SK-N-SH treated with all-trans-retinoic acid at 6 μM for 48 hours (cell line): Measurements from ENCODE around the gene KIFC3.

Experiments used
- ARNTL ChIP-seq: fragments of 450-650 bp; formaldehyde crosslinking; IDR thresholded peaks from 2 replicates; pipeline ENCODE4 v1.5.0; 2020; ENCODE audit warnings: low read depth, mild to moderate bottlenecking, moderate library complexity, borderline replicate concordance
- CREB5 ChIP-seq: fragments of 250-450 bp; sonication (Bioruptor Pico); IDR thresholded peaks from 2 replicates; pipeline ENCODE4 v1.5.1; 2020; ENCODE audit warnings: low read depth, mild to moderate bottlenecking, moderate library complexity
- CSDC2 ChIP-seq: fragments of 250-450 bp; sonication (Bioruptor Pico); IDR thresholded peaks from 2 replicates; pipeline ENCODE4 v1.5.0; 2020; ENCODE audit warnings: mild to moderate bottlenecking, moderate library complexity
- TCF4 ChIP-seq: fragments of 250-450 bp; sonication (Bioruptor Pico); IDR thresholded peaks from 2 replicates; pipeline ENCODE4 v1.8.0; 2021; ENCODE audit warnings: mild to moderate bottlenecking, moderate library complexity, borderline replicate concordance
- TOX ChIP-seq: fragments of 250-450 bp; sonication (Bioruptor Pico); IDR thresholded peaks from 2 replicates; pipeline ENCODE4 v1.8.0; 2021; ENCODE audit warnings: mild to moderate bottlenecking, moderate library complexity, borderline replicate concordance
- ZFP30 ChIP-seq: fragments of 450-650 bp; formaldehyde crosslinking; IDR thresholded peaks from 2 replicates; pipeline ENCODE4 v1.5.0; 2022; ENCODE audit warnings: mild to moderate bottlenecking, moderate library complexity
- ZNF565 ChIP-seq: fragments of 450-650 bp; formaldehyde crosslinking; conservative IDR thresholded peaks from 2 replicates; pipeline ENCODE4 v1.5.0; 2020; ENCODE audit warnings: low read depth, mild to moderate bottlenecking, moderate library complexity
- ZNF8 ChIP-seq: fragments of 450-650 bp; formaldehyde crosslinking; IDR thresholded peaks from 2 replicates; pipeline ENCODE4 v1.5.0; 2020; ENCODE audit warnings: mild to moderate bottlenecking, moderate library complexity
- TF ChIP-seq, protein P1 (sequence below): fragments of 250-450 bp; sonication (Bioruptor Pico); IDR thresholded peaks from 2 replicates; pipeline ENCODE4 v1.5.1; 2021; ENCODE audit warnings: mild to moderate bottlenecking, moderate library complexity

DNA sequence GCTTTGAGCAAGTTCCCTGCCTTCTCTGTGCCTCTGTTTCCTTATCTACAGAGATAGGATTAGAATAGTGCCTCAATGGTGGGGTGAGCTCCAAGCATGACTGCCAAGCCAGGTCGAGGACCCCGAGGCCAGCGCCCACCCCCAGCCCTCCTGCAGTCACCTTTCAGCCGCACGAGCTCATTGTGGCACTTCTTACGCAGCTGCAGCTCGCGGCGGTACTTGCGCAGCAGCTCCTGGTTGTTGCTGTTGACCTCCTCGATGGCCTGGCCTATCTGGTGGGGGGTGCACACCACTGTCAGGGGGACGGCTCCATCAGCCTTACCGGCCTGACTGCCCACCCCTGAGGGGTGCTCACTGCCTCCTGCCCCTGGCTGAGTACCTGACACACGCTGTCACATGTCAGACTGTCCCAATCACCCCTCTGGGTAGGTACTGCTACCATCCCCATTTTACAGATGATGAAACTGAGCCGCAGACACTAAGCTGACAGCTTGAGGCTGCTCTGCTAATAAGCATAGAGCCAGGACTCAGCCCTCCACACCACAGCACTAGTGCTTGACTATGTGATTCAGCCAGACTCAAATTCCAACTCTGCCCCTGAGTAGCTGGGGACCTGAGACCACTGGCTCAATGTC lies 35.5 kb downstream of the KIFC3 start:
- TF ChIP-seq ZFP30 (CRISPR knock-in tag) (no peak), CSDC2 (no peak), ZNF8 (no peak), CREB5 (CRISPR knock-in tag) (no peak), TCF4 (CRISPR knock-in tag) (no peak), ZNF565 (CRISPR knock-in tag) (no peak), ARNTL (CRISPR knock-in tag) (no peak), TOX (no peak)
- TF ChIP-seq, protein P1, sequence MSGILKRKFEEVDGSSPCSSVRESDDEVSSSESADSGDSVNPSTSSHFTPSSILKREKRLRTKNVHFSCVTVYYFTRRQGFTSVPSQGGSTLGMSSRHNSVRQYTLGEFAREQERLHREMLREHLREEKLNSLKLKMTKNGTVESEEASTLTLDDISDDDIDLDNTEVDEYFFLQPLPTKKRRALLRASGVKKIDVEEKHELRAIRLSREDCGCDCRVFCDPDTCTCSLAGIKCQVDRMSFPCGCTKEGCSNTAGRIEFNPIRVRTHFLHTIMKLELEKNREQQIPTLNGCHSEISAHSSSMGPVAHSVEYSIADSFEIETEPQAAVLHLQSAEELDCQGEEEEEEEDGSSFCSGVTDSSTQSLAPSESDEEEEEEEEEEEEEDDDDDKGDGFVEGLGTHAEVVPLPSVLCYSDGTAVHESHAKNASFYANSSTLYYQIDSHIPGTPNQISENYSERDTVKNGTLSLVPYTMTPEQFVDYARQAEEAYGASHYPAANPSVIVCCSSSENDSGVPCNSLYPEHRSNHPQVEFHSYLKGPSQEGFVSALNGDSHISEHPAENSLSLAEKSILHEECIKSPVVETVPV (CRISPR knock-in tag), result no peak
